Suprapubic skin (tissue), 4 donors: ENCODE results near the gene GATAD2B. TPM values are rescaled to one million over a fixed set of nuclear protein-coding genes. Genes with fewer than 3 reads are reported as not detected.

ENCODE experiments used
- DNase-seq, 2 donors: peaks; one replicate each; pipeline ENCODE4 v3.0.0-alpha.2; 2019; ENCODE audit warnings: low spot score in 2 of 2
- H3K27ac ChIP-seq: fragments of 200-600 bp; sonication (generic); one replicate; pipeline ENCODE4 v1.5.1; 2019
- H3K27me3 ChIP-seq: fragments of 200-600 bp; sonication (generic); one replicate; pipeline ENCODE4 v1.5.1; 2019
- H3K36me3 ChIP-seq: fragments of 200-600 bp; sonication (generic); one replicate; pipeline ENCODE4 v1.5.1; 2019
- H3K4me1 ChIP-seq: fragments of 200-600 bp; sonication (generic); one replicate; pipeline ENCODE4 v1.5.1; 2019
- H3K4me3 ChIP-seq: fragments of 200-600 bp; sonication (generic); one replicate; pipeline ENCODE4 v1.5.1; 2019; ENCODE audit warnings: mild to moderate bottlenecking
- H3K9me3 ChIP-seq: fragments of 200-600 bp; sonication (generic); one replicate; pipeline ENCODE4 v1.5.1; 2019
- EP300 ChIP-seq: sonication (generic); formaldehyde crosslinking; IDR thresholded peaks from one replicate; pipeline ENCODE4 v1.6.1; 2017; ENCODE audit warnings: antibody characterized with exemption
- POLR2A ChIP-seq, 2 donors: fragments of 450-650 bp; IDR thresholded peaks; one replicate each; pipeline ENCODE4 v1.6.1; 2017; ENCODE audit warnings: antibody characterized with exemption in 2 of 2, mild to moderate bottlenecking in 2 of 2, moderate library complexity in 2 of 2
- POLR2AphosphoS5 ChIP-seq, 3 donors: sonication (generic); formaldehyde crosslinking; IDR thresholded peaks; one replicate each; pipeline ENCODE4 v1.6.1; 2017; ENCODE audit warnings: antibody characterized with exemption in 3 of 3
- WGBS: methylation state at CpG from one replicate; pipeline ENCODE4 v1.1.5; 2018; 5-methylcytosine and 5-hydroxymethylcytosine counted together
- total RNA-seq, 4 donors: library from RNA; depleted of rRNA; stranded (reverse); fragments of >200 nt; gene quantifications; one replicate each; pipeline ENCODE4 v1.1.0, GENCODE V29; 2016
- TF ChIP-seq, protein P1 (sequence below), 2 donors: fragments of 200-600 bp in 1 of 2; fragments of 450-650 bp in 1 of 2; sonication (generic) in 1 of 2; IDR thresholded peaks; one replicate each; pipeline ENCODE4 v1.5.1; 2016 to 2019; ENCODE audit warnings: antibody characterized with exemption in 2 of 2, mild to moderate bottlenecking in 1 of 2, moderate library complexity in 1 of 2

The GATAD2B gene
- total RNA-seq, 4 donors from 2014 or later = 25.5 to 64.5 (median 37.1) TPM

DNA sequence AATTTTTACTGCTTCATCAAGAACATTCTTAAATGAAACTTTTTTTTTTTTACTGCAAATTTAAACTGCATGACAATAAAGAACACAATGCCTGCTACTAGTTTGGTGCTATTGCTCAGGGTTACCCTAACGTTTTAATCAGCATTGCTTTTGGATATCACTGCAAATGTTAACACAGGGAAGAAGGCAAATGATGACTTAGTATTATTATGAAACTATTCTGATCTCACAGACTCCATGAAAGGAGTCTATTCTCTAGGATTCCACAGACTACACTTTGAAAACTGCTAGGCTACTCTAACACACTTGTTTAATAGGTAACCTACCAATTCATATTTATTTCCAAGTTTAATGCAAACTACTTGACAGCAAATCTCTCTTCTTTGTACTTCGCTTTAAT is 49.8 kb downstream of the GATAD2B start:
- Histone ChIP-seq H3K4me1 (no peaks in the 10 kb centered on the region), H3K27ac (no peak overlapping the region), H3K9me3 (no peaks in the 10 kb centered on the region), H3K27me3 (no peaks in the 10 kb centered on the region), H3K4me3 (no peak overlapping the region), H3K36me3 (no peaks in the 10 kb centered on the region)
- DNase-seq = no peak
- TF ChIP-seq EP300 = no peak
- TF ChIP-seq POLR2A (IDR thresholded peaks at IDR 0.05) = no peak
- TF ChIP-seq, protein P1, sequence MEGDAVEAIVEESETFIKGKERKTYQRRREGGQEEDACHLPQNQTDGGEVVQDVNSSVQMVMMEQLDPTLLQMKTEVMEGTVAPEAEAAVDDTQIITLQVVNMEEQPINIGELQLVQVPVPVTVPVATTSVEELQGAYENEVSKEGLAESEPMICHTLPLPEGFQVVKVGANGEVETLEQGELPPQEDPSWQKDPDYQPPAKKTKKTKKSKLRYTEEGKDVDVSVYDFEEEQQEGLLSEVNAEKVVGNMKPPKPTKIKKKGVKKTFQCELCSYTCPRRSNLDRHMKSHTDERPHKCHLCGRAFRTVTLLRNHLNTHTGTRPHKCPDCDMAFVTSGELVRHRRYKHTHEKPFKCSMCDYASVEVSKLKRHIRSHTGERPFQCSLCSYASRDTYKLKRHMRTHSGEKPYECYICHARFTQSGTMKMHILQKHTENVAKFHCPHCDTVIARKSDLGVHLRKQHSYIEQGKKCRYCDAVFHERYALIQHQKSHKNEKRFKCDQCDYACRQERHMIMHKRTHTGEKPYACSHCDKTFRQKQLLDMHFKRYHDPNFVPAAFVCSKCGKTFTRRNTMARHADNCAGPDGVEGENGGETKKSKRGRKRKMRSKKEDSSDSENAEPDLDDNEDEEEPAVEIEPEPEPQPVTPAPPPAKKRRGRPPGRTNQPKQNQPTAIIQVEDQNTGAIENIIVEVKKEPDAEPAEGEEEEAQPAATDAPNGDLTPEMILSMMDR (IDR thresholded peaks at IDR 0.05) = no peak
- TF ChIP-seq POLR2AphosphoS5 (IDR thresholded peaks at IDR 0.05) = no peak
- 76% methylated on average over 2 of the region's 2 CpGs for WGBS

DNA sequence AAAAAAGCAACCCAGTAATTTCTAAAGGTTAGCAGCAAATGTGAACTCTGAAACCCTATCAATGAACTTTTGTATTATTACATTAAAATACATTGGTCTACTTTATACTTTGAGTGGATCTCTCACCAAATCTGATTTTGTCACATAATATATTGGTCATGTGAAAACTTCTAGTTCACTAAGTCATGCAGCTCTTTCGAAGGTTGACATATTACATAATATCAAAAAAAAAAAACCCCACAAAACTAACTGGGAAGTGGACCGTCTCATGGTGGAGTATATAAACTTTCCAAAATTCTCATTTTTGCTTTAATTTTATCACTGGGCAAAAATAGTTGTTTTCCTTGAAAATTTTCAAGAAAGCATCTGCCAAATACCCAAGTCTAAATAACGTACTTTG is 50.4 kb downstream of the GATAD2B start:
- WGBS = 61% methylated on average over 3 of the region's 3 CpGs
- no peaks in the 10 kb centered on the region for H3K9me3 ChIP-seq
- H3K36me3 ChIP-seq = no peaks in the 10 kb centered on the region
- DNase-seq = no peak
- TF ChIP-seq, protein P1 (IDR thresholded peaks at IDR 0.05) = no peak
- TF ChIP-seq POLR2A (IDR thresholded peaks at IDR 0.05) (no peak), EP300 (no peak), POLR2AphosphoS5 (IDR thresholded peaks at IDR 0.05) (no peak)
- H3K27ac ChIP-seq = no peak overlapping the region
- H3K27me3 ChIP-seq = no peaks in the 10 kb centered on the region
- no peaks in the 10 kb centered on the region for H3K4me1 ChIP-seq
- no peak overlapping the region for H3K4me3 ChIP-seq

DNA sequence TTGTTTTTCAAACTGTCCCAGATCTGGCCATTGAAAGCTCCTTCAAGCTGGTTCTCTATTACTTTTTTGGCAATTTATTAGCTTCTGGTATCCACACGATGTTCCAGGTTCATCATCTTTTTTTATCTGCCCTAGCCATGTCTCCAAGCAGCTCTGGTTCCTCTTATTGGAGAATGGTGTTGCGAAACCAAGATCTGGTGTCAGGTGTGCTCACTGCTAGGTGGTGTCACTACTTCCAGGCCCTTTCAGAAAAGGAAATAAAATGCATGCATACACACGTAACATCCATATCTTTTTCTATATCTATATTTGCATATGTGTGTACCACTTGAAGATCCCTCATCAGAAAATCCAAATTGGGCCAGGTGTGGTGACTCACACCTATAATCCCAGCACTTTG is 53.3 kb downstream of the GATAD2B start:
- H3K36me3 ChIP-seq = no peaks in the 10 kb centered on the region
- no peak for DNase-seq
- no peak overlapping the region for H3K27ac ChIP-seq
- H3K4me3 ChIP-seq = no peak overlapping the region
- no peaks in the 10 kb centered on the region for H3K27me3 ChIP-seq
- H3K4me1 ChIP-seq = peaks cover 3% of the 10 kb centered on the region
- TF ChIP-seq, protein P1 (IDR thresholded peaks at IDR 0.05) = no peak
- TF ChIP-seq POLR2AphosphoS5 (IDR thresholded peaks at IDR 0.05) (no peak), EP300 (no peak), POLR2A (IDR thresholded peaks at IDR 0.05) (no peak)
- WGBS = 86% methylated on average over 3 of the region's 3 CpGs
- H3K9me3 ChIP-seq = no peaks in the 10 kb centered on the region

DNA sequence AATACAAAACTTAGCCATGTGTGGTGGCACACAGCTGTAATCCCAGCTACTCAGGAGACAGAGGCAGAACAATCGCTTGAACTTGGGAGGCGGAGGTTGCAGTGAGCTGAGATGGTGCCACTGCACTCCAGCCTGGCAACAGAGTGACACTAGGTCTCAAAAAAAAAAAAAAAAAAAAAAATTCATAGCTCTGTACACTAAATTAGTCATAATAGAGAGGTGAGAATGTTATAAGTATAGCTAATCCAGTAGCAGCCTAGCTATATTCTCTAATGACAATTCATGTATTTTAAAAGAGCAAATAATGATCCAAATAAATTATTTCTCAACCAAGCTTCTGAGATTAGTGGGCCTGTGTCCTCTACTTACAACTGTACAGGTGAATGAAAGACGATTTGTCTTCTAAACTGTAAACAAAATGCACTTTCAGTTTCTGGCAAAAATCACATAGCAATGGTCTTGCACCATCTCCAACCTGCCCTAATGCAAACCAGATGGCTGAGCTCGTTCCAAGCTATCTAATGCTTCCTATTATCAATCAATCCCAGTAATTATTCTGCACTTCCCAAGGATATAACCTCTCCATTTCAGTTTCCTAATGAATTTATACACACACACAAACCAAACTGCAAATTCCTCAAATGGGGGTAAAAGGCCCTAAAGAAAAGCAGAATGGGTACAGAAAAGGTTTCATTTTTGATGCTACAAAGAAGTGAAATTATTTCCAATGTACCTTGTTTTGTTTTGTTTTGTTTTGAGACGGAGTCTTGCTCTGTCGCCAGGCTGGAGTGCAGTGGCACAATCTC is 56.5 kb downstream of the GATAD2B start:
- Histone ChIP-seq H3K9me3 (no peaks in the 10 kb centered on the region), H3K36me3 (no peaks in the 10 kb centered on the region), H3K4me3 (no peak overlapping the region), H3K27ac (no peak overlapping the region), H3K4me1 (peaks cover 3% of the 10 kb centered on the region), H3K27me3 (no peaks in the 10 kb centered on the region)
- no peak for TF ChIP-seq POLR2AphosphoS5 (IDR thresholded peaks at IDR 0.05)
- no peak for TF ChIP-seq EP300
- TF ChIP-seq, protein P1 (IDR thresholded peaks at IDR 0.05) = no peak
- no peak for TF ChIP-seq POLR2A (IDR thresholded peaks at IDR 0.05)
- DNase-seq = no peak
- WGBS = 61% methylated on average over 6 of the region's 6 CpGs

DNA sequence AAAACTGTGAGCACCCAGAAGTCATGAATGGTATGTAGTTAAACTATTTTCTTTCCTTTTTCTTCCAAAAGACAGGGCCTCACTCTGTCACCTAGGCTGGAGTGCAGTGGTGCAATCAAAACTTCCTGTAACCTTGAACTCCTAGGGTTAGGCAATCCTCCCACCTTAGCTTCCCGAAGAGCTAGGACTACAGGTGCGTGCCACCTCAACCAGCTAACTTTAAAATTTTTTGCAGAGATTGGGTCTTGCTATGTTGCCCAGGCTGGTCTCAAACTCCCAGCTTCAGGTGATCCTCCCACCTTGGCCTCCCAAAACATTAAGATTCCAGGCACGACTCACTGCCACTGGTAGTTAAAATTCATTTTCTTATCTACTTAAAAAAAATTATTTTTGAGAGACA is 62.5 kb downstream of the GATAD2B start:
- DNase-seq = no peak
- WGBS = 93% methylated on average over 3 of the region's 3 CpGs

More for the DNA sequence above, 62.5 kb downstream of the GATAD2B start:
- Histone ChIP-seq H3K4me3 (no peak overlapping the region), H3K4me1 (no peaks in the 10 kb centered on the region), H3K27me3 (no peaks in the 10 kb centered on the region), H3K9me3 (no peaks in the 10 kb centered on the region), H3K27ac (no peak overlapping the region), H3K36me3 (peaks cover 7% of the 10 kb centered on the region)
- TF ChIP-seq, protein P1 (IDR thresholded peaks at IDR 0.05) = no peak
- TF ChIP-seq POLR2AphosphoS5 (IDR thresholded peaks at IDR 0.05) (no peak), EP300 (no peak), POLR2A (IDR thresholded peaks at IDR 0.05) (no peak)
